ENCODE data around the gene PKDCC.

Gene PKDCC

DNA sequence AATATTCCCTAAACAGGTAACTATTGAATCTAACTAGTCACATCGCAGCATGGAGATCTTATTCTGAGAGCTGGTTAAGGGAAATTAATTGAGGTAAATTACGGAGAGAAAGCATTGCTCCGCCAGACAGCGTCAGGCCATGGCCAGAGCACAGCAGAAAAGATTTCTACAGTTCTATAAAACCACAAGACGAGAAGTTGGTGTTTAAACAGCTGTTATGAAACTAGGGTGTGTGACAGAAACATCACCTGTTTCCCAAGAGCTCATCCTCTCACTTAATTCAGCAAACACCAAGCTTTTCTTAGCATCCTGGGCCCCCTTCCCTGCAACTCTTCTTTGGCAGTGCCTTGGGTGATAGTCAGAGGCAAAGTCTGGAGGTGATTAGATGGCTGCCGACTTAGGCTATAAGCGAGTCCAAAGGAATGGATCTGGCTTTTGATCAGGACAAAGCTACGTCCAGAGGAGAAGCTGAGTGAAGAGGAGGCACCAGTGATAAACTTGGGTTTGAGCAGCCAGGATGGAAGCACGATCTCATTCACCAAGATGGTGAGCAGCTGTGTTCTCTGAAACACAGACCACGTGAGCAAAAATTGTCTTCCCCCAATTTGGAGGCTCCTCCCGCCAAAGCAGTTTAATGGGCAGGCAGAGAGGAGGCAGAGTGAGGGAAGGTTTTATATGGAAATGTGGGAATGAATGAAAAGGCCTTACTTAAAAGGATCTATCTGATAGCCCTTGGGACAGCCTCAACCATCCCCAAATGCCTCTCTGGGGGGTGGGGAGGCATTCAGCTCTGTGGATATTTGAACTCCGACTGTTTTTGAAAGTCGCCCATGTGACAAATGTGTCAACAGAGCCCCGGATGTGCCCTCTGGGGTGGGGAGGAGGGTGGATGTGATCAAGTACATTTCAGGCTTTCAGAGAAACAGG, 57.8 kb downstream of the PKDCC start:
- no peak for DNase-seq (ENCODE audit: low spot score)

DNA sequence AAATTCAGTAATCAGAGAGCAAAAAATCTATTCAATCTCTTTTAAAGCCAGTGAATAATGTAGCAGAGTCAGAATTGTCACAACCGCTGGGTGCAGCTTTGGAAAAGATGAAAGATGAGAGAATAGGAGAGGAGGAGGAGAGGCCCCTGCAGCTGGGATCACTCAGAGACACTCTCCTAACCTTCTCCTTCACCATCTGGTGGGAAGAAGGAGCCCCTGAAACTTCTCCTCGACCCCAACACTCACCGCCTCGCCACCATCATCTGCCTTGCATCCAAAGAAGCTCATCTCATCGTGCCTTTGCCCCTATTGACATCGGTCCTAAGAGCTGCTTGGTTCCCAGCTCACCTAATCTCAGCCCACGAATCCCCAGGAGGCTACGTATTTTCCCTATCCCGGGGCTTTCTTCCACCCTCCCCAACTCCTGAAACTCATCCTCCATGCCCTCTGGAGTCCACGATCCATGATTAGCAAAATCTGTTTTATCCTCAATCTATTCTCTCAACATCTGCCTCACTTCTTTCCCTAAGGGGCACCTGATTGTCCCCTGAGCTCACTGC, 58.5 kb downstream of the PKDCC start:
- no peak for DNase-seq (ENCODE audit: low spot score)

DNA sequence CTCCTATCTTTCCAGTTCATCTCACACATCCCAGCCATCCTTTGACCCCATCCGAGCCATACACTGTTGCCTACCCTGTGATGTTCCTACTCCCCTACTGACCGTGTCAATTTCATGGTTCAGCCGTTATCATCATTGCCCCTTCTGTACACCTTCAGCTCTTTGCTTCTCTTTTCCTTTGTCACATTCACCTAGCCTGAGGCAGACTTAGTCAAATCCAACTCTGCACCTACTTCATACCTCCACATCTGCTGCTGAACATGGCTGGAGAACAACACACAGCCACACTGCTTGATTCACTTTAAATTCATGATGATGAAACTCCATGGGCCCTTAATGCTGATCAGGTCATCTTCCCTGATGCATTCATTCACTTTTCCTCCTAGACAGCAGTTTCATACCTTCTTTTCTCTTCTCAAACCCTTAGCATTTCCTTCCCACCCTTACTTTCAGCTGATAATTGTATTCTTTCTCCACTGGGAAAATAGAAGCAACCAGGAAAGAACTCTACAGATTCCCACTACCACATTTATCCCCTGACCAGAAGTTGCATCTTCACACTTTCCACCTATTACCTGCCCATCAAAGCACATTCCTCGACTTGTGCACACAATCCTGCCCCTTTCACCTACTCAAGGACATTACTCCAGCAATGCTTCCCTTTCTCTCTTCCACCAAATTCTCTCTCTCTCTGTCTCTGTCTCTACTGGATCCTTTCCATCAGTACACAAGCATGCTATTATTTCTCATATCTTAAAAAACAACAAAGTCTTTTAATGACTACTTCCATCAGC, 59.6 kb downstream of the PKDCC start:
- DNase-seq (ENCODE audit: low spot score) = no peak
